Measurements from ENCODE around the gene SERPINA10. TPM values are rescaled to one million over a fixed set of nuclear protein-coding genes. Genes with fewer than 3 reads are reported as not detected.
A peak's percentile ranks its signal among the peaks of the same experiment; 100 is the strongest.
"Not testable (repeated sequence)": the region's sequence is repeated elsewhere in the genome, so short reads cannot be mapped to it uniquely, and the experiment has no call there.

Gene SERPINA10
- total RNA-seq, 1 experiment from 2014 or later = not detected

GRCh38 chr14:94321421-94322271, 28.6 kb upstream of the SERPINA10 start:
- H3K4me3 ChIP-seq = no peak overlapping the region
- no peak for DNase-seq
- H3K27me3 ChIP-seq = no peaks in the 10 kb centered on the region
- no peaks in the 10 kb centered on the region for H3K9me3 ChIP-seq
- H3K36me3 ChIP-seq = no peaks in the 10 kb centered on the region

- H3K27me3 ChIP-seq = no peaks in the 10 kb centered on the region
Measured at GRCh38 chr14:94320243-94320642, 27.2 kb upstream of the SERPINA10 start.

GRCh38 chr14:94317259-94317658, 24.2 kb upstream of the SERPINA10 start:
- Histone ChIP-seq H3K4me3 (no peak overlapping the region), H3K9me3 (no peaks in the 10 kb centered on the region), H3K27me3 (no peaks in the 10 kb centered on the region), H3K36me3 (no peaks in the 10 kb centered on the region)
- DNase-seq = no peak

More at GRCh38 chr14:94320243-94320642, 27.2 kb upstream of the SERPINA10 start:
- DNase-seq = no peak
- H3K36me3 ChIP-seq = no peaks in the 10 kb centered on the region
- H3K4me3 ChIP-seq = no peak overlapping the region
- no peaks in the 10 kb centered on the region for H3K9me3 ChIP-seq

GRCh38 chr14:94316692-94317091, 23.6 kb upstream of the SERPINA10 start:
- no peaks in the 10 kb centered on the region for H3K27me3 ChIP-seq
- no peak for DNase-seq
- H3K9me3 ChIP-seq = no peaks in the 10 kb centered on the region
- H3K36me3 ChIP-seq = no peaks in the 10 kb centered on the region
- no peak overlapping the region for H3K4me3 ChIP-seq

- Histone ChIP-seq H3K9me3 (no peaks in the 10 kb centered on the region), H3K36me3 (no peaks in the 10 kb centered on the region), H3K27me3 (no peaks in the 10 kb centered on the region), H3K4me3 (no peak overlapping the region)
- no peak for DNase-seq
Measured at GRCh38 chr14:94314890-94315289, 21.8 kb upstream of the SERPINA10 start.

- H3K27me3 ChIP-seq = no peaks in the 10 kb centered on the region
- H3K4me3 ChIP-seq = no peak overlapping the region
- no peaks in the 10 kb centered on the region for H3K36me3 ChIP-seq
- DNase-seq = peak; percentile 69
- H3K9me3 ChIP-seq = no peaks in the 10 kb centered on the region
Measured at GRCh38 chr14:94313991-94314655, 21.1 kb upstream of the SERPINA10 start.

GRCh38 chr14:94312481-94313246, 19.6 kb upstream of the SERPINA10 start:
- Histone ChIP-seq H3K36me3 (no peaks in the 10 kb centered on the region), H3K9me3 (no peaks in the 10 kb centered on the region), H3K27me3 (no peaks in the 10 kb centered on the region), H3K4me3 (no peak overlapping the region)
- DNase-seq = no peak

GRCh38 chr14:94310248-94310647, 17.2 kb upstream of the SERPINA10 start:
- no peaks in the 10 kb centered on the region for H3K36me3 ChIP-seq
- no peaks in the 10 kb centered on the region for H3K9me3 ChIP-seq
- H3K27me3 ChIP-seq = no peaks in the 10 kb centered on the region
- DNase-seq = no peak
- no peak overlapping the region for H3K4me3 ChIP-seq

- no peaks in the 10 kb centered on the region for H3K9me3 ChIP-seq
- H3K27me3 ChIP-seq = no peaks in the 10 kb centered on the region
- no peak for DNase-seq
- H3K36me3 ChIP-seq = no peaks in the 10 kb centered on the region
- H3K4me3 ChIP-seq = no peak overlapping the region
Measured at GRCh38 chr14:94309721-94310120, 16.7 kb upstream of the SERPINA10 start.

GRCh38 chr14:94307410-94307992, 14.4 kb upstream of the SERPINA10 start:
- H3K4me3 ChIP-seq = no peak overlapping the region

GRCh38 chr14:94306047-94306978, 13.2 kb upstream of the SERPINA10 start:
- Histone ChIP-seq H3K36me3 (no peaks in the 10 kb centered on the region), H3K4me3 (no peak overlapping the region), H3K9me3 (no peaks in the 10 kb centered on the region), H3K27me3 (no peaks in the 10 kb centered on the region)
- DNase-seq = no peak

More at GRCh38 chr14:94307410-94307992, 14.4 kb upstream of the SERPINA10 start:
- H3K27me3 ChIP-seq = no peaks in the 10 kb centered on the region
- H3K36me3 ChIP-seq = no peaks in the 10 kb centered on the region
- DNase-seq = no peak
- H3K9me3 ChIP-seq = no peaks in the 10 kb centered on the region

GRCh38 chr14:94305620-94306019, 12.6 kb upstream of the SERPINA10 start:
- H3K27me3 ChIP-seq = no peaks in the 10 kb centered on the region
- H3K4me3 ChIP-seq = no peak overlapping the region
- no peaks in the 10 kb centered on the region for H3K9me3 ChIP-seq
- H3K36me3 ChIP-seq = no peaks in the 10 kb centered on the region
- no peak for DNase-seq

- H3K9me3 ChIP-seq = no peaks in the 10 kb centered on the region
- no peak for DNase-seq
- no peak overlapping the region for H3K4me3 ChIP-seq
- no peaks in the 10 kb centered on the region for H3K36me3 ChIP-seq
- H3K27me3 ChIP-seq = no peaks in the 10 kb centered on the region
Measured at GRCh38 chr14:94304243-94304642, 11.2 kb upstream of the SERPINA10 start.

- Histone ChIP-seq H3K36me3 (no peaks in the 10 kb centered on the region), H3K9me3 (no peaks in the 10 kb centered on the region), H3K4me3 (no peak overlapping the region), H3K27me3 (no peaks in the 10 kb centered on the region)
- no peak for DNase-seq
Measured at GRCh38 chr14:94303111-94303510, 10.0 kb upstream of the SERPINA10 start.

GRCh38 chr14:94298130-94298529, 5.1 kb upstream of the SERPINA10 start:
- Histone ChIP-seq H3K9me3 (no peaks in the 10 kb centered on the region), H3K4me3 (no peak overlapping the region), H3K36me3 (no peaks in the 10 kb centered on the region), H3K27me3 (no peaks in the 10 kb centered on the region)
- DNase-seq = no peak

- not testable (repeated sequence) for H3K4me3 ChIP-seq, H3K9me3 ChIP-seq, H3K36me3 ChIP-seq, H3K27me3 ChIP-seq, DNase-seq
Measured at GRCh38 chr14:94296181-94296545, 3.1 kb upstream of the SERPINA10 start.

All from MG63 (cell line).